NCI-H146 (cell line): Measurements from ENCODE around the gene PLRG1.

Experiments used
- DNase-seq: peaks from one replicate; lab custom pipeline; 2025; lab: John Stamatoyannopoulos, UW

PLRG1 gene

DNA sequence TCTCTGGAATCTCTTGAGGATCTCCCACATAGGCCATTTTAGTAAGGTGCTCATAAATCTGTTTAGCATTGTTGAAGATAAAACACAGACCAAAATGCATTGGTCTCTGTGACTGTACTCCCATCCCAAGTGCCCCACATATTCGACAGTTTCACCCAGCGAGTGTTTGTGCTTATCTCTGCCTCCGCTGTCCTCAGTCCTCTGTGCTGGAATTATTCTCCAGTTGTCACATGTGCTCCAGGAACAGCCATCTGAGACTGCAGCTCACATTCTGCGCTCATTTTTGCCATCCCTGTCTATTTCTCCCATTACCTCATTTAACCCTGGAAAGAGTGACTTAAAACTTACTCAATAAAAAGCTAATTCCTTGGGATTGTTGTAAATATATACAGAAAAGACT, 31.0 kb downstream of the PLRG1 start:
- no peak for DNase-seq

- DNase-seq = no peak
These were observed 32.6 kb downstream of the PLRG1 start for GRCh38 chr4:154517591-154517990.

- no peak for DNase-seq
These were observed 33.7 kb downstream of the PLRG1 start for GRCh38 chr4:154516318-154517029.

GRCh38 chr4:154511981-154512380, 38.2 kb downstream of the PLRG1 start:
- DNase-seq = no peak

GRCh38 chr4:154511548-154511947, 38.7 kb downstream of the PLRG1 start:
- DNase-seq = no peak

DNA sequence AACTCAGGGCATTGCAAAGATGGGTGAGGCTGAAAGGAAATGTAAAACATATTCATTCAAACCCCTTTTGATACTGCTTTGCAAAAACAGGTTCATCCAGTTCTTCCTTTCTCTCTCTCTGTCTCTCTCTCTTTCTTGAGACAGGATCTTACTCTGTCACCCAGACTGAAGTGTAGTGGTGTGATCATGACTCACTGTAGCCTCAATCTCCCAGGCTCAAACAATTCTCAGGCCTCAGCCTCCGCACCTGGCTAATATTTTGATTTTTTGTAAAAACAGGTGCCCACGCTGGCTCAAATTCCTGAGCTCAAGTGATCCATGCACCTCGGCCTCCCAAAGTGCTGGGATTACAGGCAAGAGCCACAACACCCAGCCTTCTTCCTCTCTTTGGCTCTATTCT, 43.0 kb downstream of the PLRG1 start:
- no peak for DNase-seq

DNA sequence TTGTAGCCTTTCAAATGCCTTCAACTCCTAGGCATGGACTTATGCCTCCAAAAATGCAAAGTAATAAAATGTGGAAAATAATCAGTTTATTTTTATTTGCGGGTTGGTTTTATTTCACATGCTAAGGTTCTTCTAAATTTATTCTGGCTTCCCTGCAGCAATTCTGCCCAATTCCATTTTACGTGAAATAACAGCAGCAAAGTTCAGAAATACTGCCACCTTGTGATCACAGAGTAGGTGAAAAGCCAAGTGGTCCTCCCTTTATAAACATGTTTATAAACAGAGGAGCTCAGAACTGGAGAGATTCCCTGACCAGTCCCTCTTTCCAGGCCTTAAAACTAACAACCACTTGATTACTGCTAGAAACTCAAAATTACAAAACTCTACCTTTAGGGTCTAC, 43.9 kb downstream of the PLRG1 start:
- DNase-seq = peak; percentile 3

GRCh38 chr4:154503598-154503997, 46.6 kb downstream of the PLRG1 start:
- DNase-seq = peak; percentile 4

- DNase-seq = no peak
These were observed 48.1 kb downstream of the PLRG1 start for GRCh38 chr4:154502111-154502510.

- DNase-seq = no peak
These were observed 52.3 kb downstream of the PLRG1 start for GRCh38 chr4:154497889-154498288.

DNA sequence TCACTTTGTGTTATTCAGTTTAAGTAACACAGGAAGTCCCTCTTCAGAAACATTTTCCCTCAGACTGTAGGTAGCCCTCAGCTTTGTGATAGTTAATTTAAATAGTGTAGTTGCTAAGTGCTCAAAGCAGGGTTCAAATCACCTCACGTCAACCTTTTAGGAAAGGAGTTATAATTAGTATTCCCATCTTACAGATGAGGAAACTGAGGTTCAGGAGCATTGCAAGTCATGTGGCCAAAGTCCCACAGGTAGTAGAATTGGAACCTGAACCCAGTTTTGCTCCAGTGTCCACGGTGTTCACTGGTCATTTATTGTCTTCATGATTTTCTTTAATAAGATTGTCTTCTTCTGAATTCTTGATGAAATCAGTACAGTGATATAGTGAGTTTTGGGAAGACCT, 54.3 kb downstream of the PLRG1 start:
- DNase-seq = no peak

DNA sequence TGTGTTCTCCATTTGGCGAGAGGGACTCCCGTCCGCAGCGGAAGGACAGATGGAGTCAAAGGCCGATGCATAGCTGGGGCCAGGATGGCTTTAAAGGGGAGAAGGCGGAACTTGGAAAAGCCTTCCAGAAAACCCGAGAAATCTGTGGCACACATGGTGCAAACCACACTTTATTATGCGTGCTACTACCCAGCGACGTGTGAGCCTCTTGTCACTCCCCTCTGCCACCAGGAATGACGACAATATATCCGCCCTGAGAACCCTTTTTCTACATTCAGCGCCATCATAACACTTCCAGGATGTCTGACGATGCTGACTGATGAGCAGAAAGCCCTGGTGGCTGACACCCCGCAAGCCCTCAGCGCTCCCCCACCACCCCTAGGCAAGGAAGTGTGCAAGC, 57.9 kb downstream of the PLRG1 start:
- no peak for DNase-seq

DNA sequence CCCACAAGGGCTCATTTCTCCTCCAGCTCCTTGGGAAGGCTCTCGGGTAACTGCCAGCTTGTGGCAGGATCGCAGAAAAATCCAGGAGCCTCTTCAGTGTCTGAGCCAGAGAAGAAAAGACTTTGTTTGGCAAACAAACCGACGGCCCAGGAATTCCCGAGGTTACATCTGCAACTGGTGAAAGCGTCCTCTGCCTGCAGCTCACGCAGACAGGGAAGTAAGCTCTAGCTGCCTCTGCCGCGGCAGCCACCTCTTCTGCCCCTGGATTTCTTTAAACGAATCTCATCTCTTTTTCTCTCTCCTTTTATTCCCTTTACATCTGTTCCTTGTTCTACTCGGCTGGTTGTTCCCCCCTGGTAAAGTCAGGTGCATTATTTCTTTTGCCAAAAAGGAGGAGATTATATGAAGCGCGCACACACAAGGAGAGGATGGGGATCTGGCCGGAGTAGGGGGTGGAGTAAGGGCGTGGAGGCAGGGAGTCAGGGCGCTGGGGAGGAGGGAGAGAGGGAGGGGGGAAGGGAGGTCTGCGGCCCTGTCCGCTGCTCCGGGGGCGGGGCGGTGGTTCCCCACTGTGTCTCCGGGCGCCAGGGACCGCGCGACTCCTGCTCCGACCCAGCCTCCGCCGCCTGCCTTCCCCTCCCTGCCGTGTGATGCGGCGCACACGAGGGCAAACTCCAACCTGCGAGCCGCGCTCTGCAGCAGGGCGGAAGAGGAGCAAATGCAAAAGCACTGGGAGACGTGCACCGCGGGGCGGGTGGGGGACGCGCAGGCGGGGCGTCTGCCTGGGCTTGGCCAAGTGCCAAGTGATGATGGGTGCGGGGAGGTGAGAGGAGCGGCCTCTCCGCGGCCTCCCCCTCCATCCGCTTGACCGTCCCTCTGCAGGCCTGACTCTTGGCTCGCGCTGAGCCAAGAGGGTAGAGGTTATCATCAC, 58.6 kb downstream of the PLRG1 start, which contains the start of gene DCHS2:
Gene DCHS2 (minus strand): TSS at position 459 of the 931 bp plus-strand sequence. CDS start 444 bp downstream, at position 15.
- peak; percentile 55 for DNase-seq

GRCh38 chr4:154490583-154491340, 59.4 kb downstream of the PLRG1 start:
- peak; percentile 13 for DNase-seq

GRCh38 chr4:154490234-154490582, 60.0 kb downstream of the PLRG1 start:
- no peak for DNase-seq

- DNase-seq = no peak
These were observed 60.5 kb downstream of the PLRG1 start for GRCh38 chr4:154489558-154490233.

DNA sequence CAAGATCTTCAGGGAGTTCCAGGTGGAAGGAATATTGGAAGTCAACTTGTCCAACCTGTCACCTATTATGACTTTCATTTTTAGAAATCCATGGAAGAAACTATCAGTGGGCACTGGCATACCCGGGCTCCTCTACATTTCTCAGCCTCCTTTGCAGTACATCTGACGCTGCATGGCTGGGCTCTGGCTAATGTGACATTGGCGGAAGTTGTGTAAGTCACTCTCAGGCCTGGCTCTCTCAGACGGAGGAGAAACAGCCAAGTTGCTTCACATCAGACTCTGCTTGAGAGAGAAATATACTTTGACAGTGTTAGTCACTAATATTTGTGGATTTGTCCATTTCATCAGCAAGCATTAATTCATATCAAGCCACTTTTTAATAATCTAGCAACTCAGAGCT, 63.1 kb downstream of the PLRG1 start:
- no peak for DNase-seq

- no peak for DNase-seq
These were observed 65.0 kb downstream of the PLRG1 start for GRCh38 chr4:154485127-154485773.
